HG03280 (cell line): ENCODE measurements around the gene MRPS7.
"Not testable (repeated sequence)": the region's sequence is repeated elsewhere in the genome, so short reads cannot be mapped to it uniquely, and the experiment has no call there.

Source experiments
- ATAC-seq: cut with Tn5 transposase; IDR thresholded peaks from one replicate; pipeline ENCODE4 v1.9.1; 2021; ENCODE audit warnings: mild to moderate bottlenecking, moderate library complexity; ENCODE audit not compliant: unreplicated experiment

MRPS7 gene

DNA sequence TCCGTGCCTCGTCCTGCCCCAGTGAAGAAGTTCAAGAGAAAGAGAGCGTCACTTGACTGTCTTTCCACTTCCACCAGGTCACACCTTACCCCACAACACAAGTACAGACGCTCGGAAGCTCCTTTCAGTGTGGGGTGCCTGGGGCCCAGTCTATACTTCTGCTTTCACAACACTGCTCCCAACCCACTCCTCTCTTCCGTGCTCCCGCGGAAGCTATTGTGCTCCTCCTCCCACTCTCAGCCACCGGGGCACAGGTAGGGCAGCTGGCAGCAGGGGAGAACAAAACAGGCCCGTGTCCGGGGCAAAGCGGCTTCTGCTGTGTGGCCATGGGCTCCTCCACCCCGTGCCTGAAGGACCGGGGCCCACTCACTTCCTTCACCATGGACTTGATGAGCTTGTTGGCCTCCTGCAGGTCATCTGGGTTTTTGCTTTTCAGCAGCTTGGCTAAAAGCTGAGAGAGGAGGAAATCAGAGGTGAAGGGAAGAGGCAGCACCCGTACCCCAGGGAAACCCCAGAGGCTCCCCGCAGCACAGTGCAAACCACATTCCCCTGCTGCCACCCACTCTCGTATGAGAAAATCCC, 19.1 kb upstream of the MRPS7 start:
- no peak for ATAC-seq

DNA sequence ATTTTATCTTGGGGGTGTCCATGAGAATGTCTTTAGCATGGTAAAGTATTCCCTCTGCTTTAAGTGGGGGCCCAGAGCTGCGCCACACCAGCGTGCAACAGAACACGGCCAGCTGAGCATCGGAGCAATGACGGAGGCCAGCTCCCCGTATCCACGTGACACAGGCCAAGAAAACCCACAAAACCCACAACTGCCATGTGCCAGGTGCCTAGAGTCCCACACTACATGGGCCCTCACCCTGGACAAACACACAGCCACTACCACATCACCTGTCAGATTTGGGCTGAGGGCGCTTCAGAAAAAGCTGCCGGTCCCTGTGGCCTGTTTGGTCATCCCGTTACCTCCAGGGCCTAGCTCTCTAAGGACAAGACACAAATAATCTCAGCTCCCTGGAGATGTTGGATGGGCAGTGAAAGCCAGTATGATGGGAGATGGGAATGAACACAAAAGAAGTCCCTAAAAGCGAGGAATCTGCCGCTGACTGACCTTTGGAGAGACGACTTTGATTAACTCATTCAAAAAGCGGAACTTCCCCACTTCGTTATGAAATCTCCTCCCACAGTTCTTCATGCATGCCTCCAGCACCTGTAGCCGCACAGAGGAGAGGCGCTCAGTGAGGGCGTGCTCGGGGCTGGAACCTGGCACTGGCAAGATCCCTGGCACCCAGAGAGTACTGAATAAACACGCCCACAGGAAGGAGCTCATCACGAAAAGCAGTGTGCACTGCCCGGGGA, 17.4 kb upstream of the MRPS7 start:
- ATAC-seq = no peak

DNA sequence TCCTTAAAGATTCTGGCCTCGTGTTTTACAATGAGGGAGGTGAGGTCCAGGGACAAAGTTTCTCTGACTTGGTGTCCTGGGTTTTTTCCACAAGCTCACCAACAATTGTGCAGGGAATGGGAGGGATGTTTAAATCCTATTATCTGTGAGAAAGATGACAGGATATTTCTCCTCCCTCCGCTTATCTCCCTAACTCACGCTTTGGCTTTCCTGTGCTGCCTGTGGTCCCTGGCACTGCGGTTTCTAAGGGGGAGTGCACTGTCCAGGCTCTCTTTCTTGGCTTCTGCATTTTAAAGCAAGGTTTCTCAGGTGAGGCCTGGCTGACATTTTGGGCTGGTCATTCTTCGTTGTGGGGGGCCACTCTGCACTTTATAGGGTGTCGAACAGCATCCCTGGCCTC, 16.7 kb upstream of the MRPS7 start:
- no peak for ATAC-seq

DNA sequence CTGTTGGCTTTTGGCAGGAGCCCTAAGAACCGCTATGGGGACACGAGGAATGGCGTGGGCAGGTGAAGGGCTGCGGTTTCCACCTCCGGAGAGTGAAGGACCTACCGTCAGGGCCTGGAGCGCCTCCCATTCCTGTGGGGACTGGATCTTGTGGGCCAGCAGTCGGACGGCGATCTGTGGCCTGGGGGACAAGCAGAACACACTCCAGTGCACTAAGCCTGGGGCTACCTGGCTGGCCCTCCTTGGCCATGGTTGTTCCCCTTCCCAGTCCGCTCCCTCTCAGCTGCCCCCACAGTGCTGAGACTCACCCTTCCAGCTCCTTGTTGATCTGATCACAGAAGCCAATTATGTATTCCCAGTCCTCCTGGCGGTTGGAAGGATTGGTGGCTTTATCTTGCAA, 15.3 kb upstream of the MRPS7 start:
- no peak for ATAC-seq

DNA sequence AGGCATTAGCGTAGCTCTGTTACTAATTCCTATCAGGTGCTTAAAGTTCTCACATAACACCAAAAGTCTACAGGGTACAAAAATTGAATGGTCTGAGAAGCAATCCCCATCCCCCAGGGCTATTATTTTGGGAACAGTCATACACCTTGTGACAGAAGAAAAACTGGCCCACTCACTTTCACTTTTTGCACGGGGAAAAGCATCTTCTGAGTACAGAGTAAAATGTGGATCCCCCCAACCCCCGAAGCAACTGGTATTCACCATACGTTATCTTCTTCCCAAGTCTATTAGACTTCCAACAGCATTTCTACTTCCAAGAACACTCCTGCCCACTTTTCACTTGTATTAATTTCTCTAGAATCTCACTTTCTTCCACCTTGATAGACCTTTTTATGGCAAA, 12.1 kb upstream of the MRPS7 start:
- ATAC-seq = no peak

DNA sequence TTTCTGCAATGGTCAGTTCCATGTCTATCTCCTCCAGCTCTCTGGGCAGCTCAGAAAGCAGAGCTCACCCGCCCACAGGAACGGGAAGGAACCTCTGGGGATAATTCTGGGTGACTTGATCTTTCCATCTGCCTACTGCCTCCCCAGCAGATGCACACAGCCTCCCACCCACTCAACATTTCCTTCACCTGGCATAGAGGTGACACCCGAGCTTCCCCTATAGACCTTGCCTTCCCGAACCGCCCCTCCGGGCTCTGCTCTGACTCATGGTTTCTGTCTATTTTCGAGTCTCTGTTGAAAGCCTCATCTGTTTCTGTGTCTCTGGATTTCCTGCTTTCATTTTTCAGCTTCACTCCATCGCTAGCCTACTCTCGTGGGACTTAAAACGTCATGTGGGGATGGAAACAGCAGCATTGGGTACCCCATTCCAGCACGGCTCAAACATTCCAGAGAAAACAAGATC, 11.6 kb upstream of the MRPS7 start:
- ATAC-seq = peak; percentile 88

DNA sequence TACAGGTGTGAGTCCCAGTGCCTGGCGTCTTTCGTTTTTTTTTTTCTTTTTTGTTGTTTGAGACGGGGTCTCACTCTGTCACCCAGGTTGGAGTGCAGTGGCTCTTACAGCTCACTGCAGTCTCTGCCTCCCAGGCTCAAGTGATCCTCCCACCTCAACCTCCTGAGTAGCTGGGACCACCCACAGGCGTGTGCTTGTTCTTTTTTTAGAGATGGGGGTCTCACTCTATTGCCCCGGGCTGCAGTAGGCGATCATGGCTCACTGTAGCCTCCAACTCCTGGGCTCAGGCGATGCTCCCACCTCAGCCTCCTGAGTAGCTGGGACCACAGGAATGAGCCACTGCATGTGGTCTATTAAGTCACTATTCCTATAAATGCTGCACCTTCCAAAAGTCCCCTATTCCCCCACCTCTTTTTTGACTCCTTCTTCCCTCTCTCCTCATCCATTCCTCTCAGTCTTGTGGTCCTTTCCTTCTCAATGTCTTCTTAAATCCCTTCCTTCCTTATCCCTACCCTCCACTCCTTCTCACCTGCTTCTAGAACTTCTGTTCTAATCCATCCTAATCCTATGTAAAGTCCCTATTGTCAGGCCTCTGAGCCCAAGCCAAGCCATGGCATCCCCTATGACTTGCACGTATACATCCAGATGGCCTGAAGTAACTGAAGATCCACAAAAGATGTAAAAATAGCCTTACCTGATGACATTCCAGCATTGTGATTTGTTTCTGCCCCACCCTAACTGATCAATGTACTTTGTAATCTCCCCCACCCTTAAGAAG, 9.5 kb upstream of the MRPS7 start:
- no peak for ATAC-seq

DNA sequence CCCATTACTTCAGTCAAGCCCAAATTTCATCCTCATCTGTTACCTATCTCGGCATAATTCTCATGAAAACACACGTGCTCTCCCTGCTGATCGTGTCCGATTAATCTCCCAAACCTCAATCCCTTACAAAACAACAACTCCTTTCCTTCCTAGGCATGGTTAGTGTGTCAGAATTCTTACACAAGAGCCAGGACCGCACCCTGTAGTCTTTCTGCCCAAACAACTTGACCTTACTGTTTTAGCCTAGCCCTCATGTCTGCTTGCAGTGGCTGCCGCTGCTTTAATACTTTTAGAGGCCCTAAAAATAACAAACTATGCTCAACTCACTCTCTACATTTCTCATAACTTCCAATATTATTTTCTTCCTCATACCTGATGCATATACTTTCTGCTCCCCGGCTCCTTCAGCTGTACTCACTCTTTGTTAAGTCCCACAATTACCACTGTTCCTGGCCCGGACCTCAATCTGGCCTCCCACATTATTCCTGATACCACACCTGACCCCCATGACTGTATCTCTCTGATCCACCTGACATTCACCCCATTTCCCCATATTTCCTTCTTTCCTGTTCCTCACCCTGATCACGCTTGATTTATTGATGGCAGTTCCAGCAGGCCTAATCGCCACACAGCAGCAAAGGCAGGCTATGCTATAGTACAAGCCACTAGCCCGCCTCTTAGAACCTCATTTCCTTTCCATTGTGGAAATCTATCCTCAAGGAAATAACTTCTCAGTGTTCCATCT, 5.6 kb upstream of the MRPS7 start:
- not testable (repeated sequence) for ATAC-seq

DNA sequence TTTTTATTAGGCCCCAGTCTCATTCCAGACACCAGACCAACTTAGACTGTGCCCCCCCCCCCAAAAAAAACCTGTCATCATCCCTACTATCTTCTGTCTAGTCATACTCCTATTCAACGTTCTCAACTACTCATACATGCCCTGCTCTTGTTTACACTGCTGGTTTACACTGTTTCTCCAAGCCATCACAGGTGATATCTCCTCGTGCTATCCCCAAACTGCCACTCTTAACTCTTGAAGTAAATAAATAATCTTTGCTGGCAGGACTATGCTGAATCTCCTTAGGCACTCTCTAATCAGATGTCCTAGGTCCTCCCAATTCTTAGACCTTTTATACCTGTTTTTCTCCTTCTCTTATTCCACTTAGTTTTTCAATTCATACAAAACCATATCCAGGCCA, 4.5 kb upstream of the MRPS7 start:
- not testable (repeated sequence) for ATAC-seq

DNA sequence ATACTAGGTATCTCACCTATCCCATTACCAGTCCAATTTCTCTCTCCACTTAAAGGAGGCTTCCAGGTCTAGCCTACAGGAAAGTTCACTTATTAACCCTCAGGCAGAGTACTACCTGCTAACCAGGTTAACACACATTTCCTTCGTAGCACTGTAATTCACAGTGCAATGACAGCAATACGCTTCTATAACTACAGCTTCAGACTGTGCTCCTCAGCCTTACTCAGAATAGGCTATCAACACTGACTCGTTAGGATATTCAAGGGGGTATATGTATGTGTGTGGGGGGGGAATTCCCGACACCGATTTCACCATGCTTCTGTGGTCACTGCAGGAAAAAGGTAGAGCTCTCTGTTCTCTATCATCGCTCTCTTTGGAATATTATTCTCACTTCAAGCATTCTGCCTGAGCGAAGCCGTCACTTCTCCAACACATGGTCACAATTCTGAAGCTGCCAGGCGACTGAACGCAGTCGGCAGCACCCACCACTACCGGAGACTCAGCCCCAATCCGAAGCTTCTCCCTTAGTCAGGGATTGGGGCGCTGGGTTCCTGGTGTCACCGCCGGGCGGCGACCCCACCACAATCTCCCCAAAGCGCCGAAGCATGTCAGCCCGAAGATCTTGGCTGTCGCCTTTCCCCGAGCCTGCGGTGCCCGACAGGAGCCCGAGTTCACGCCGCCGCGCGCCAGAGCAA, 891 bp upstream of the MRPS7 start:
- peak; percentile 24 for ATAC-seq

DNA sequence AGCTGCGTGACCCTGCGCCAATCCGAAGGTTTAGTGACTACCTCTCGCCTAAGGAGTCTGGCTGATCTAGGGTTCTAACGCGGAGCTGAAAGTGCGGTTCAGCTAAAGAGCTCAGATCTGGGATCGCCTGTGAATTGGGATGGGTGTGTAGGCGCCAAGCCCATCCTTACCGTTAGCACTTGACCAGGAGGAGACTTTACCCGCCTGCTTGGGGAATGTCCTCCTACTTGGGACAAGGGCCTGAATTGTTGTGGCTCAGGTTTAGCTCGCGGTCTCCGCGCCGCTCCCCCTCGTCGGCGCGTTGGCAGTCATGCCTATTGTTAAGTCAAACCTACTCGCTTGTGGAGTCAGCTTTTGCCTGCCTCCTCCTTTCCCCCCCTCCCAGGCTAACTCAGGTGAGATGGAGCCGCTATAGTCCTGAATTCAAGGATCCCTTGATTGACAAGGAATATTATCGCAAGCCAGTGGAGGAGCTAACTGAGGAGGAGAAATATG, 480 bp downstream of the MRPS7 start:
- no peak for ATAC-seq

DNA sequence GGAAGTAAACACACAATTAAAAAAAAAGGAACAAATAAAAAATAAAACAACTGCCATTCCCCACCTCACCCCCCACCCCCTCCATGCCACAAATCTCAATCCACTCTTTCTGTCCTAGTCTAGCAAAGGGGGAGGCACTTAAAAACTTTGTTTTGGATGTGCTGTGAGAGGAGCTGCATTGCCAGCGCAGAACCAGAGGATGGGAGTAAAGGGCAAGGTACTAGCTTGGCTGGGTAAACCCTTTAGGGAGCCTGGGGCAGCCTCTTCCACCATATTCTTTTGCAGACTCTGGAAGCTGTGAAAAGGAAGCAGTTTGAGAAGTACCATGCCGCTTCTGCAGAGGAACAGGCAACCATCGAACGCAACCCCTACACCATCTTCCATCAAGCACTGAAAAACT, 1.4 kb downstream of the MRPS7 start:
- no peak for ATAC-seq

DNA sequence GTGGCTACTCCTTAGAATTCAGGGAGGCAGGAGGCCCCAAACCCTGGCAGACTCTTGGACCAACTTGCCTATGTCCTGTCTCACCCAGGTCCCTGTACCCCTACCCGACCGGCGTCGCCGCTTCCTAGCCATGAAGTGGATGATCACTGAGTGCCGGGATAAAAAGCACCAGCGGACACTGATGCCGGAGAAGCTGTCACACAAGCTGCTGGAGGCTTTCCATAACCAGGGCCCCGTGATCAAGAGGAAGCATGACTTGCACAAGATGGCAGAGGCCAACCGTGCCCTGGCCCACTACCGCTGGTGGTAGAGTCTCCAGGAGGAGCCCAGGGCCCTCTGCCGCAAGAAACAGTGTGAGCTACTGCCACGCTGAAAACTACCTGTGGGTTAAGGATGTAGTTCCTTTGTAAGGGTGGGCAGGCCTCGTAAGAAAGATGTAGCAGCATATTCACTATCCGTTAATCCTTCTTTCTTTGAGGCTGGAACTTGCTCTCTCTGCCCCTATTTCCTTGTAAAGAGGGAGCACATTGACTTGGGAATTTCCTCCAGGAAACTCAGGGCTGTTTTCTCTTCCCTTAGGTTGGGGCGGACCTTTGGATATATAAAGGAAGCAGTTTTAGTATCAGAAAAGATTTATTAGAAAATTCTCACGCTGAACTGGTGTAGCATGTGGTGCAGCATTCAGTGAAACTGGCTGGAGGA, 4.1 kb downstream of the MRPS7 start:
- no peak for ATAC-seq

DNA sequence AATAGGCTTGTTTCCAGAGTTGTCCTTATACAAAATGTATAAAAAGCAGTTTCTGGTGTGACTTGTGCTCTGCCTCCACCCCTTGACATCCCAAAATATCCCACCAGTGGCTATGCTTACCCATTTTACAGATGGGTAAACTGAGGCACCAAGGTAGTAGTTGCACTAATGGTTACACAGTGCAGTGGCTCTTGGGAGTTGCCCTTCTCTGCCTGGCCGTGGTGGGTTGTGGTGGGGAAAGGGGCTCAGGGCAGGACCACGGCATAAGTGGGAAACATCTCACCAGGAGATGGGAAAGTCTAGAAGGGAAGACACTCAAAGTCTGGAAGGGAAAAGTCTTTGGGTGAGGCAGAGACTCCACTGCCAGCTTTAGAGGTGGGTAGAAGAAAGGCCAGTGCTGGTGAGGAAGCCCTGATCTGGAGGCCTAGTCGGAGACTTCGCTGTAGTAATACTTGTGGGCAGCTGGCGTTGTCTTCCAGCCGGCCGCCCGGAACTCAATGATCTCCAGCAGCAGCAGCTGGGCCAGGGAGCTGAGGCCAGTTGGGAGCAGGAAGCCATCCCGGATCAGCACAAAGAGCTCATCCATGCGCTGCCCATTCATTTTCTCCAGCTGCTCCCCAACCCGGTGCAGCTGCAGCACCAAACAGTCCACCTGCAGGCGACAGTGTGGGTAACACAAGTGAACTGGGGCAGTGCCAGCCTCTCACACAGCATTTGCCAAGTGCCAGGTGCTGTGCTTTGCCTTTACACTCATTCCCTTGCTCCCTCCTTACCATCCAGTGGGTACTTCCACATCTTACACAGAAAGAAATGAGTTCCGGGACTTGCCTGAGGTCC, 4.9 kb downstream of the MRPS7 start:
- ATAC-seq = no peak

DNA sequence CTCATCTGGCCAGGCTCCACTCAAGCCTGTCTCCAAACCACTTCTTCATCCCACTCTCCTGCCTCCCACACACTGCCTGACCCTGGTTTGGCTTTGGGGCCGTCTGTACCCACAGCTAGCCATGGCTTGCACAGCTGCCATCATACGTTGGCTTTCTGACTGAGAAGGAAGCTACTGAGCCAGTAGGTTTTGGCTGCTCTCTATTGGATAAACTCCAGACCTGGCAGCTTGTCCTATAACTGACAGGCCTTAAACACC, 5.4 kb downstream of the MRPS7 start:
- ATAC-seq = no peak

DNA sequence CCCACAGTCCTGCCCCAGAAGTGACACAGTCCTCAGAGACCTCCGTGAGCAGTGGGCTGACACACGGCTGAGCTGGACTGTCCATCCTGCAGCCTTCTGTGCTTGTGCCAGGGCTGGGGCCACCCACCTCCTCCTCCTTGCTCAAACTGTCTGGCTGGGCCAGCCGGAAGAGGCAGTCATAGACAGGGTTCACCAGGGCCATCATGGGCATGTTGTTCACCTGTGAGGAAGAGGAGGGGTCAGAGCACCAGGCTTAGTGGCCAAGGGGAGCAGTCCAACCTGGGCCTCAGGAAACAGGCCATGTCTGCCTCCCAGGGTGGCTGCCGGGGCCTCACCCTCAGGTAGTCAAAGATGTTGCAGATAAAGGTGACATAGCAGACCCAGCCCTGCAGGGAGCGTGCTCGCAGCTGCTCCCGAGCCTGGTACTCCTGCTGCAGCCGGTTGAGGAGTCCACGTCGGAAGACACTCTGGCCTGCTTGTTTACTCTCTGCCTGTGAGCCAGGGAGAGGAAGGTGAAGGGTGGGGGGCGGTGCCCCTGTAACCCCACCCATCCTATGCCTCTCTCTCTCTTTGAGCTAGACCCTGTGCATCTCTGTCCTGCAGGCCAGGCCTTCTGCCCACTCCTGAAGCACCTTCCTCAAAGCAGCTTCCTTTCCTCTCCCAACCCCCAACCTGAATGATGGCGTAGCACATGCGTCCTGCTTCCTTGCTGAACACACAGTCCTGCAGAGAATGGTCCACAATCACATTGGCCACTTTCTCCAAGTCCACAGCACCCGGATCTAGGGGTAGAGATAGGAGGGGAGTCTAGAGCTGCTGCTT, 5.9 kb downstream of the MRPS7 start:
- ATAC-seq = no peak

DNA sequence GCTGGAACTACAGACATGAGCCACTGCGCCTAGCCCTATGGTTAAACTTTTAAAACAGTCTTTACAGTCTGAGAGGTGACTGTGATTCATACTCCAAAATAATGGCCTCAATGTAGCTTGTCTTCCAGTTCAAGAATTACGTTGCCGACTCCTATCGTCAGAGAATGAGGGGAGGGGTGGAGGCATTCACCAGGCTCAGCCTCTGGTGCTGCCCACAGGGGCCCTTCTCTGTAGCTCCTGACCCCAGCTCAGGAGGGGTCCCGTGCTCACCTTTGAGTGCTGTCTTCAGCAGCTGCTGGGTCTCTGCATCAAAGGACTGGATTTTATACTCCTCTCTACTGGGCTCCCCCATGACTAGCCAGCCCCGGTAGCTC, 8.2 kb downstream of the MRPS7 start:
- peak; percentile 1 for ATAC-seq

DNA sequence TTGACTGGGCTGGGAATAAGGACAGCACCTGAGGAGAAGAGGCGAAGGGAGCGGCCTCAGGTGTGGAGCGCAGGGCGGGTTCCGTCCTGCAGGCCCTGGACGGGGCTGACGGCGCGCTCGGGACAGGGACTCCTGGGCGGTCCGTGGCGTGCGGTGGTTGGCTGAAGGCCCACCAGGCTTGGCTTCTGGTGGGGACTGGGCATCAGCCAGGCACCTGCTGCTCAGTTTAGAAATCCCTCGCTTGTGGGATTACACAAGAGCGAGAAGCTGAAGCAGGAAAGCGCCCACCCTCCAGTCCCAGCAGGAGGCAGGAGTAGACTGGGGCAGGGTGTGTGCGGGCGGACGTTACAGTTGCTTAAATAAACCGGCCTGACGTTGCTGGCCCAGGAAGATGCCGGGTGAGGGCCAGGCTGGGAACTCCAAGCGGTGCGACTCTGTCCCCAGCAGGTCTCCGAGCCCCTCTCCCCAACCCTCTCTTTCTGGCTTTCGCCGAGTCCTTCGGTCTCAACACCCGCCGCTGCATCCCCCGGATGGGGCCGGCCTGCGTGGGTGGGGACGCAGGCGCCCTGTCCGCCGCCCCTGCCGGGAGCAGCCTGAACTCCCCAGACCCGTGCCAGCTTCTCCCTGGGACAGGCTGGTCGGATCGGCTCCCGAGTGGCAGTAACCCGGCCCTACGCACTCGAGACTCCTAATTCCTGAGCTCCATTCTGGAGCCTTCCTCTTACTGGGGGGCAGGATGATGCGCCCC, 8.7 kb downstream of the MRPS7 start:
- ATAC-seq = peak; percentile 33
